Esophagus muscularis mucosa (tissue), 4 donors: Measurements from ENCODE around the gene CPNE5. TPM values are rescaled to one million over a fixed set of nuclear protein-coding genes. Genes with fewer than 3 reads are reported as not detected.

Experiments used
- DNase-seq: peaks from one replicate; pipeline ENCODE4 v3.0.0-alpha.2; 2017; ENCODE audit errors: extremely low spot score
- H3K27ac ChIP-seq, 4 donors: fragments of 200-600 bp; sonication (generic); replicated peaks in 1 of 4; 1 replicate in 3 of 4; 2 replicates in 1 of 4; pipeline ENCODE4 v1.5.1; 2016 to 2019; ENCODE audit warnings: mild to moderate bottlenecking in 1 of 4
- H3K27me3 ChIP-seq, 4 donors: fragments of 200-600 bp; sonication (generic); one replicate each; pipeline versions ENCODE4 v1.5.1 to v1.6.0; 2016 to 2019
- H3K36me3 ChIP-seq, 4 donors: fragments of 200-600 bp; sonication (generic); one replicate each; pipeline ENCODE4 v1.5.1; 2016 to 2019
- H3K4me1 ChIP-seq, 4 donors: fragments of 200-600 bp; sonication (generic); one replicate each; pipeline ENCODE4 v1.5.1; 2016 to 2019
- H3K4me3 ChIP-seq, 4 donors: fragments of 200-600 bp; sonication (generic); 1 replicate in 2 of 4; 2 replicates in 2 of 4; pipeline ENCODE4 v1.5.1; 2016 to 2019; ENCODE audit warnings: mild to moderate bottlenecking in 4 of 4, moderate library complexity in 1 of 4
- H3K9me3 ChIP-seq, 4 donors: fragments of 200-600 bp; sonication (generic); 1 replicate in 3 of 4; 2 replicates in 1 of 4; pipeline ENCODE4 v1.5.1; 2016 to 2019
- CTCF ChIP-seq, 3 experiments: fragments of 200-600 bp in 2 of 3; fragments of 450-650 bp in 1 of 3; sonication (generic) in 2 of 3; IDR thresholded peaks; one replicate each; pipeline ENCODE4 v1.5.1; 2017 to 2019; ENCODE audit warnings: antibody characterized with exemption in 3 of 3, mild to moderate bottlenecking in 2 of 3, moderate library complexity in 1 of 3
- EP300 ChIP-seq: sonication (generic); formaldehyde crosslinking; IDR thresholded peaks from one replicate; pipeline ENCODE4 v1.6.1; 2017; ENCODE audit warnings: antibody characterized with exemption
- POLR2A ChIP-seq: fragments of 450-650 bp; IDR thresholded peaks from one replicate; pipeline ENCODE4 v1.6.1; 2017; ENCODE audit warnings: antibody characterized with exemption, moderate library complexity, mild to moderate bottlenecking, low read depth
- POLR2AphosphoS5 ChIP-seq, 2 donors: sonication (generic); formaldehyde crosslinking; IDR thresholded peaks; one replicate each; pipeline ENCODE4 v1.6.1; 2017; ENCODE audit warnings: antibody characterized with exemption in 2 of 2
- WGBS: methylation state at CpG from one replicate; pipeline ENCODE4 v1.1.5; 2018; 5-methylcytosine and 5-hydroxymethylcytosine counted together
- intact Hi-C: fragments of 100-400 bp; cut with DNase I; formaldehyde crosslinking; loops from one replicate; pipeline ENCODE4 v1.15.1; 2023
- total RNA-seq, 4 donors: library from RNA; depleted of rRNA; stranded (reverse); fragments of >200 nt; gene quantifications; one replicate each; pipeline versions ENCODE4 v1.1.0 to v1.2.1, GENCODE V29; 2016

The CPNE5 gene
- total RNA-seq, 4 donors from 2014 or later: 2.1 to 4.6 (median 2.6) TPM

- TF ChIP-seq EP300 (no peak), POLR2A (no peak), POLR2AphosphoS5 (IDR thresholded peaks at IDR 0.05) (no peak), CTCF (IDR thresholded peaks at IDR 0.05) (no peak)
- peaks cover 3 to 28% (median 16%) of the 10 kb centered on the region in 4 donors for H3K4me1 ChIP-seq
- no peak for DNase-seq
- no peaks in the 10 kb centered on the region for H3K27me3 ChIP-seq
- intact Hi-C loops: loop anchor here (5.0 kb wide), 1 partner anchor 69 kb away; no protein-coding TSS in a partner anchor
- H3K27ac ChIP-seq: peak overlapping the region in 1 of 4 donors; percentile 26
- no peaks in the 10 kb centered on the region for H3K36me3 ChIP-seq
- H3K9me3 ChIP-seq: no peaks in the 10 kb centered on the region
- peak overlapping the region in 1 of 4 donors; percentile 6 for H3K4me3 ChIP-seq
- WGBS: 79% methylated on average over 8 of the region's 8 CpGs
Observed at GRCh38 chr6:36756786-36757185, 82.5 kb downstream of the CPNE5 start.

GRCh38 chr6:36755435-36756348 lies 83.6 kb downstream of the CPNE5 start:
- no peak for DNase-seq
- intact Hi-C loops: loop anchor here (5.0 kb wide), 1 partner anchor 68 kb away; no protein-coding TSS in a partner anchor
- H3K4me1 ChIP-seq: peaks cover 3 to 28% (median 16%) of the 10 kb centered on the region in 4 donors
- H3K4me3 ChIP-seq: no peak overlapping the region
- no peak overlapping the region for H3K27ac ChIP-seq
- no peaks in the 10 kb centered on the region for H3K27me3 ChIP-seq
- WGBS: 72% methylated on average over 19 of the region's 19 CpGs
- H3K36me3 ChIP-seq: no peaks in the 10 kb centered on the region
- no peak for TF ChIP-seq POLR2AphosphoS5 (IDR thresholded peaks at IDR 0.05)
- no peak for TF ChIP-seq POLR2A
- no peak for TF ChIP-seq CTCF (IDR thresholded peaks at IDR 0.05)
- no peak for TF ChIP-seq EP300
- peaks cover 0 to 2% (median under 1%) of the 10 kb centered on the region in 4 donors for H3K9me3 ChIP-seq

- 94% methylated on average over 9 of the region's 9 CpGs for WGBS
- H3K36me3 ChIP-seq: no peaks in the 10 kb centered on the region
- peaks cover 3 to 28% (median 16%) of the 10 kb centered on the region in 4 donors for H3K4me1 ChIP-seq
- no peaks in the 10 kb centered on the region for H3K27me3 ChIP-seq
- TF ChIP-seq POLR2A (no peak), CTCF (IDR thresholded peaks at IDR 0.05) (no peak), POLR2AphosphoS5 (IDR thresholded peaks at IDR 0.05) (no peak), EP300 (no peak)
- H3K9me3 ChIP-seq: peaks cover 0 to 11% (median 5%) of the 10 kb centered on the region in 4 donors
- intact Hi-C loops: loop anchor here (5.0 kb wide), 1 partner anchor 68 kb away; no protein-coding TSS in a partner anchor
- no peak for DNase-seq
- H3K27ac ChIP-seq: no peak overlapping the region
- no peak overlapping the region for H3K4me3 ChIP-seq
Observed at GRCh38 chr6:36754582-36755434, 84.4 kb downstream of the CPNE5 start.

- intact Hi-C loops: no loop called here
- H3K4me1 ChIP-seq: peaks cover 0 to 22% (median 9%) of the 10 kb centered on the region in 4 donors
- no peak overlapping the region for H3K27ac ChIP-seq
- peaks cover 0 to 19% (median 7%) of the 10 kb centered on the region in 4 donors for H3K9me3 ChIP-seq
- 93% methylated on average over 7 of the region's 7 CpGs for WGBS
- no peak overlapping the region for H3K4me3 ChIP-seq
- no peaks in the 10 kb centered on the region for H3K27me3 ChIP-seq
- TF ChIP-seq CTCF (IDR thresholded peaks at IDR 0.05) (no peak), EP300 (no peak), POLR2A (no peak), POLR2AphosphoS5 (IDR thresholded peaks at IDR 0.05) (no peak)
- no peaks in the 10 kb centered on the region for H3K36me3 ChIP-seq
- no peak for DNase-seq
Observed at GRCh38 chr6:36753671-36754405, 85.4 kb downstream of the CPNE5 start.
